HG02981 (cell line): Measurements from ENCODE around the gene ATP1B3.
A peak's percentile ranks its signal among the peaks of the same experiment; 100 is the strongest.
"Not testable (repeated sequence)": the region's sequence is repeated elsewhere in the genome, so short reads cannot be mapped to it uniquely, and the experiment has no call there.

ENCODE experiments used
- ATAC-seq: cut with Tn5 transposase; IDR thresholded peaks from one replicate; pipeline ENCODE4 v1.9.1; 2021; ENCODE audit warnings: mild to moderate bottlenecking, moderate library complexity; ENCODE audit not compliant: unreplicated experiment

The ATP1B3 gene

DNA sequence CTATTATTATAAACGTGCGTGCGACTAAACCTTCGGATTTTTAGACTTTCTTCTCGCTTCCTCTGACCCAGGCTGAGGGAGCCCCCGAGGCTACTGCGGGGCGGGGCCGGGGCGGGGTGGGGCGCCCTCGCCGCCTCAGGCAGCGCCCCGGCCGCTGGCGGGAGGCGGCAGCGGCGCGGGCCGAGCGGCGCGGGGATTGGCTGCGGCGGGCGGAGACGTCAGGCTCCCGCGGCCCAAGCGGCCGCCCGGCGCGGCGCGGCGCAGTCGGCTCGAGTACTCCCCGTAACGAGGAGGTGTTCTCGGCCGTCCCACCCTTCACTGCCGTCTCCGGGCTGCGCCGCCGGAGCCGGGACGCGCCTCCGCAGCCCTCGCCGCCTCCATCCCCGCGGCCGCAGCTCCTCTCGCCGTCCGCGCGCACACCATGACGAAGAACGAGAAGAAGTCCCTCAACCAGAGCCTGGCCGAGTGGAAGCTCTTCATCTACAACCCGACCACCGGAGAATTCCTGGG, at the start of gene ATP1B3:
Gene ATP1B3, plus strand, starts transcription at position 263 of the 510 bp plus-strand sequence. Its CDS starts 159 bp downstream, at position 422.
- peak; percentile 74 for ATAC-seq

DNA sequence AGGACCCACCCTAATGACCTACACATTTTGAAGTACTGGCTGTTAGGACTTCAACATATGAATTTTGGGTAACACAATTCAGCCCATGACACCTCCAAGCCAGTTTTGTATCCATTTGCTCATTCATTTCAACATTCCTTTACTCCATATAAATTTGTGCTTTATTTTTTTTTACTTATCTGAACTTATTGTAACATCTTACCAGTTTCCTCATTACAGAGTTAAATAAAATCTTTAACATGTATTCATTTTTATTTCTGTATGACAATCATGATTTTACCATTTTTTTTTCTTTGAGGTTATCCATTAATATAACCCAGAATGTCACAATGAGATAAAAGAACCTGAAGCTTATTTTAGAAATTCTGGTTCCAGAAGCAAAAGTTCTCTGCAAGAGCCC, 48.0 kb upstream of the ATP1B3 start:
- no peak for ATAC-seq

DNA sequence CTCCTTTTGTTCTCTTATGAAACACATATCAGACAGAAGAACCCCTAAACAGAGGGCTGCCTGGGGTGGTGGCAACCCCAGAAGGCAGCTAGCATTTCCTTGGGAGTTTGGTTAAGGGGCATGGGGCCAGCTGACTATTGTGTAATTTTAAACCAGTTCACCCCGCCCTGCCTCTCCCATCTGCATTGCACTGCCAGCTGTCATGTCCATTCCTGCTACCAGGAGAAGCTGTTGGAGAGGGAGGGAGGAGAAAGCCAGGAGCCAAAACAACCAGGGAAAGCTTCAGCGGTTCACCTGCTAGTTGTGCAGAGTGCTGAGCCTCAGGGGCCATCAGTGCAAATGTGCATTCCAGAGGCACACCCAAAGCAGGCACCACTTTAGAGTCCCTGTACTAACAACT, 47.6 kb upstream of the ATP1B3 start:
- ATAC-seq: no peak

DNA sequence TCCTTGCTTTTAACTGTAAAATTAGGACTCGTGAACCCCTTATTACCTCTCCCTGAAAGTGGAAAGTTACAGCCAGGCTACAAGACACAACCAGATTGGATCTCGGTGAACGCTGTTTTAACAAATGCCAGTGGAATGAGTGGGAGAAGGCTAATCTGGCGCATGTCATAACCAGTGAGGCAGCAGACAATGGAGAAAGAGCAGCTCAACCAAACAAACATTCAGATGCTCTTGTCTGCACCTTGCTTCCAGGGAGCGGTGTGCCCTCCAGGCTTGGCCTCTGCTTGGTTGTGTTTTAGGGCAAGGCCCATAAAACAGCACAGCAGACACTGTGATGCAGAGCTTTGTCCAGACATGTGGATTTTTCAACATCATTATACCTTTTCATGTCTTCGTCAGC, 45.9 kb upstream of the ATP1B3 start:
- no peak for ATAC-seq

DNA sequence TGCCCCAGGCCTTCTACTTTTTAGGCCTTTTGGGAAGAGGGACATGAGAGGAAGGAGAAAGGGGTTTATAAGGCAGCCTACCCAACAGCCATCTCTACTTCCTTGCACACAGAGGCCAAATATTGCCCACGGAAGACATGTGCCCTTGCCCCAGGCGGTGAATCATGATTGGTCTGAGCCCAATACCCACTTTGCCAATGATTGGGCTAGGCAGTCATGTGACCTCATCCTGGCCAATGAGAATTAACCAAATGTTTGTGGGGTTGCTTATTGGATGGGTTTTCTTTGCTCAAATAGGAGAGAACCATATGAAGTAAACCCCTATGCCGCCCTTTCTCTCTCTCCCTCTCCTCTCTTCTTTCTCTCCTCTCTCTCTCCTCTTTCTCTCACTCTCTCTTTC, 42.2 kb upstream of the ATP1B3 start:
- ATAC-seq: no peak

DNA sequence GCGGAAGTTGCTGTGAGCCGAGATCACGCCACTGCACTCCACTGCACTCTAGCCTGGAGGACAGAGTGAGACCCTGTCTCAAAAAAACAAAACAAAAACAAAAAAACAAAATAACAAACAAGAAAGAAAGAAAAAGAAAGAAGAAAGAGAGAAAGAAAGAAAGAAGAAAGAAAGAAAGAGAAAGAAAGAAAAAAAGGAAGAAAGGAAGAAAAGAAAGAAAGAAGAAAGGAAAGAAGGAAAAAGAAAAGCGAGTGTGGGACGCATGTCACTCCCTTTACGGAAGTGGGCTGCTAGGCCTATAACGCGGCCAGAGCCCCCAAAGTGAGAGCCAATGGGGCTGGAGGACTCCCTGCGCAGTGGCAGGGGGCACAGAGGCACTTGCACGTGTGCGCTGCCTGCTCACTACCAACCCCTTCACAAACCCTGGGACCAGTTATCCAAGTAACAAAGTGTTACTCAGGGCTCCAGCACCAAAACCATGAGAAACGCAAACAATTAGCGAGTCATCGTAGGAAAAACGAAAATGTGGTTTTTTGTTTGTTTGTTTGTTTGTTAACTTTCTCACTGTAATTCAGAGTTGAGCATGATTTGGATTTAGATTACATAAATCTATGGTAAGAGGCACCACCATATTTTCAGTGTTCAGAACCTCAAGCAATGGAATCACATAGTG, 40.8 kb upstream of the ATP1B3 start:
- ATAC-seq: no peak

DNA sequence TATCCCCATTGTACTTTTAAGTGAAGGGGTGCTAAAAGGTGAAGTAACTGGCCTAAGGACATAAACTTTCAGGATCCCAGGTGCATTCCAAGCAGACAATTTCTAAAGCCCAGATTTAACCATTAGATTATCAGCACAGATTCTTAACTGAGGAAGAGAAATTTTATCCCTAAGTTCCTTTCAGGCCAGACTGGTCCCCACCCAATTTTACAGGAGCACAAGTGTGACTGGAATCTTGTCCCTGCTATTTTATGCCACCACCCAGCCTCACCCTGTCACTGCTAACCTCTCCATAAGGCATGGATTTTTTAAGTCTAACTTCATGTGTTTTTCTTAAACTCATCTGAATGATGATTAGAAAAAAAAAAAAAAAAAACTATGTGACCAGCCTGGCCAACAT, 37.1 kb upstream of the ATP1B3 start:
- no peak for ATAC-seq

DNA sequence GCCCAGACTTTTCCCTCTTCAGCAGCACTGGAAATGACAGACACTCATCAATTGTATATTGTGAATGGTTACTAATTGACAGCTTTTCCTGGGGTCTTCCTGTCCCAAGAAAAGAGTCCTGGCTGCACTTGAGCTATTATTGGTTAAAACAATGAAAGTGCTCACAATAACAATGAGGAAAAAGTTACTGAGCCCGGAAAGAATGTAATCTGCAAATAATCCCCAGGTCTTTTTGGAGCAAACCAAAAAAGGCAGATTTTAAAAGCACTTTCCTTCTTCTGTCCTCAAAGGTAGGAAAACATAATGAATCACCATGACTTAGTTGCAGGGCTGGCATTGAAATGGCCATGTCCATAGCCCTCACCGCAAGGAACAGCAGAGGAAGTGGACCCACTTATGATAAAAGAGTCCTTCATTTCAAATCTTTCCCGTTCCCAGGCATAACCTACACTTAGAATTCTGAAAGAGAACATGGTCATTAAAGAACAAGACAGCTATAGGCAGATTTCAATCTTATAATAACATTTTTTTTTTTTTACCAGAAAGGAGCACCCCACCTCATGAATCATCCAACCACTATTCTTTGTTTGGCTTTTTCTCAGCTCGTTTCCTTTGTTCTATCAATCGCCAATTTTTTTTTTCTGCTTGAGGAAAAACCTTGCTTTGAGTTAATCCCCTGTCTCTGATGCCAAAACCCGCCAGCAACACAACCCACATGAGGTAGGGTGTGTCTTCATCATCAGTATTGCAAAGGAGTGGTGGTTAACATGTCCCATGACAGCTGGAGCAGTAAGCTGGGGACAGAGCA, 35.5 kb upstream of the ATP1B3 start:
- ATAC-seq: no peak

DNA sequence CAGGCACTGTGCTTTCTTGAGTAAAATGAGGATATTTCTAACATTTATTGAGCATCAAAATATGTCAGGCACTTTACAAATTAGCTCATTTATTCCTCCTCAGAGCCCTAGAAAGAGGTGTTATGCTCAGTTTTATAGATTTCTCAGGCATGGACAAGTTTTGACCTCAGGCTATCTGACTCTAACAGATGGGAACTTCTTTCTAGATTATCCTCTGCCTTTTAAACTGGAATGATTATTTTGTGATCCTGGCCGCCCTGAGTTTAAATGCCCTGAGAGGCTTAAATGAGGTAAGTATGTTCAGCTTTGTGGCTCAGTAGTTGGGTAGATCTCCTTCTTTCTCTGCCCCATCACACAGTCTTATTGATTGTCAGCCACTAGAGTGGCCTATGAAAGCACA, 32.3 kb upstream of the ATP1B3 start:
- ATAC-seq: no peak

DNA sequence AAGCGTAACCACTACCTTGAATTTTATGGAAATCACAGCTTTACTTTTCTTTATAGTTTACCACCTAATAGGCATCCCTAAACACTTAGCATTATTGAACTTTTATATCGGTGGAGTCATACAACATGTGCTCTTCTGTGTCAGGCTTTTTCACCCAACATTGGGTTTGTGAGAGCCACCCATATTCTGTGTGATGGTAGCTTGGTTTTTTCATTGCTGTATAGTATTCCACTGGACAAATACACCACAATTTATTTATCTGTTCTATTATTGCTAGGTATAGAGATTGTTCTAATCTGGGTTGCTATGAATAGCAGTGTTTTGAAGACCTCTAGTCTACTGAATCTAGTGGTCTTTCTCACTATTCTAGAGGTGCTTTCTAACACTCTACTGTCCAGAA, 31.6 kb upstream of the ATP1B3 start:
- no peak for ATAC-seq

DNA sequence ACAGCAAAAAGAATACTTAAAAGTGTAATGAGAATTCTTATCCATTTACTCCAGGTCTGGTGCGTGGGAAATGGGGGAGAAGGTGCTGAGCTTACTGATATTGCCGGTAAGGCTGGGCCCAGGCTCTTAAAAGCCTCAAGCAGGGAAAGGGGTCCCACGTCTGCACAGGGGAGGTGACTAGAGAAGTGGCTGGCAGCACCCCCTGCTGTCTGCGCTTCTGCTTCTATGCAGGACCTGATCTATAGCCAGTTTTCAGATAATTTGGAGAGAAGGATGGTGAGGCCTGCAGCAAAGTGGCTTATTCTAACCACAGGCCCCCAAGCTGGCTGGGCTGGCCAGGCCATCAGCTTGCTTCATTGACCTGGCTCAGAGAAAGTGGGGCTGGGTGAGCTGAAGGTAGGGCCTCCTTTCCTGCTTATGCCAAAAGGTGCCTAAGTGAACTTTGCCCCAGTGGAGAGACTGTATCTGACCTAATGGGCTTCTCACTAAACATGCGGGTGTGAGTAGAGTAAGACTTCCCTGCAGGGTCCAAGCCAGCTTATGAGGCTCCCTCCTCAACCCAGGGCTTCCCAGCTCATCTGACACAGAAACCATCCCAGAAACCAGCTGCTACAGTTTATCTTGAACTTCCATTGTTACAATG, 30.9 kb upstream of the ATP1B3 start:
- ATAC-seq: no peak

DNA sequence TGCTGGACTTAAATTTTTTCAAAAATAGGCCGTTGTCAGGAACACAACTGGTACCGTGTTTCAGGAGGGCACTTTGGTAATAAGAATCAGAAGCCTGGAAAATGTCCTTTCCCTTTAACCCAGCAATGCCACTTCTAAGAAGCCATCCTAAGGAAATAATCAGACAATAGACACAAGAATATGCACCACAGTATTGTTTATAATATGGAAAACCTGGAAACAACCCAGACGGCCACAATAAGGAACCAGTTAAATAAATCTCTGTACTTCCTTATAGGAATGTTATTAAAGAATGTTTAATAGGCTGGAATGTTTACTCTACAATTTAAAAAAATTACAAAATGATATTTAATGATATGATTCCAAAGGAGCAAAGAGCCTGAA, 30.4 kb upstream of the ATP1B3 start:
- no peak for ATAC-seq

DNA sequence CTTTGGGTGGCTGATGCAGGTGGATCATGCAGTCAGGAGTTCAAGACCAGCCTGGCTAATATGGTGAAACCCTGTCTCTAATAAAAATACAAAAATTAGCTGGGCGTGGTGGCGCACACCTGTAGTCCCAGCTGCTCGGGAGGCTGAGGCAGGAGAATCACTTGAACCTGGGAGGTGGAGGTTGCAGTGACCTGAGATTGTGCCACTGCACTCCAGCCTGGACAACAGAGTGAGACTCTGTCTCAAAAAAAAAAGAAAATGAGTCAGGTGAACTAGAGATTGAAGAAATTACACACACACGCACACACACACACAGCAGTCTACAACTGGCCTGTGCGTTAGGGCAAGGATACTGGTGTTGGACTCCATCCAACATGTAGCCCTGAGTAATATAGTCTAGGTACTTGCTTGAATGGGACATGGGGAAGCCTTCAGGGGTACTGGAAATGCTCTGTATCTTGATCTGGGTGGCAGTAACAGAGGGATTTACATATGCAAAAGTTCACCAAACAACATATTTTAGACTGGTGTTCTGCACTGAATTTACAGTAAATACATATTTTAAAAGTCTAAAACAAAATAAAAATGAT, 28.2 kb upstream of the ATP1B3 start:
- not testable (repeated sequence) for ATAC-seq

DNA sequence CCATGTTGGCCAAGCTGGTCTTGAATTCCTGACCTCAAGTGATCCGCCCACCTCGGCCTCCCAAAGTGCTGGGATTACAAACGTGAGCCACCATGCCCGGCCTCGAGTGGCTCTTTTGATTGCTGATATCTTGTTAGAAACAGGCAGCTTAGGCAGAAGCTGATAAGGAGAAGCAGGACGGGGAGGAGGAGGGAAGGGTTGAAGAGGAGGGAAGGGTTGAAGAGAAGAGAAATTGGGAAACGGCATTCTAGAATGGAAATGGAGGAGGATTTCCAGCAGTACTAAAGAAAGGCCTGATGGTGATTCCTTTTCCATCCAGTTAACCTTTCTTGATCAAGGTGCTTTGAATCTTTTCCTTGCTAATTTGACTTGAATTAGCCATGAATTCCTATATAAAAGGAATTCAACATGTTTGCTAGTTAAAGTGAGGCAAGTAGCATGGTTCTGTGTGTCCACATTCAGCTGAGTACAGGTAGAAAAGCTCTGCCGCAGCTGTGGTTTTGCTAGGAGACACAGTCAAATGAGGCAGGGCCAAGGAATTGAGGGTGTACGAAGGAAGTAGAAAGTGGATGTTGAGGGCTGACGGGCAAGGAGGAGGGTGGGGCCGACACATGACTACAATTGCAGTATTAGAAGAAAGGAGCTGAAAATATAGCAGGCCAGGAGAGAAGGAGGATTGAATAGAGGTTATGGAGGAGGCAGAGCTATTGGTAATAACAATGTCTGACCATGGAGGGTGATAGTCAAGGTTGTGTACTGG, 27.2 kb upstream of the ATP1B3 start:
- no peak for ATAC-seq

DNA sequence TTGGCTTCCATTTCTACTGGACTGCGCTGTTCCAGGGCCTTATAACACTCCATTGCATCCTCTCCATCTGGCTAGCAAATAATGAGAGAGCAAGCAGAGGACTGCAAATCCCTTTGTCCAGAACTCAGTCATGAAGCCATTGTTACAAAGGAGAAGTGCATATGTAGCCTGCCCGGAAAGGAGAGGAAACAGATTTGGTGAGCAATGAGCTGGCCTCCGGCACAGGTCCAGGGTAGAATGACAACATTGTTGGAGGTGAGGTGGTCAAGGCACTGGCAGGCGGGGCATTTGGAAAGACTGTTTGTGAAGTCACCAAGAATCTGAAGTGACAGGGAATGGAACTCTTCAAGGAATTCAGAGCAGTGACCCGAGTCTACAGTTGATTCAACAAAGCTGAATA, 25.0 kb upstream of the ATP1B3 start:
- ATAC-seq: no peak

DNA sequence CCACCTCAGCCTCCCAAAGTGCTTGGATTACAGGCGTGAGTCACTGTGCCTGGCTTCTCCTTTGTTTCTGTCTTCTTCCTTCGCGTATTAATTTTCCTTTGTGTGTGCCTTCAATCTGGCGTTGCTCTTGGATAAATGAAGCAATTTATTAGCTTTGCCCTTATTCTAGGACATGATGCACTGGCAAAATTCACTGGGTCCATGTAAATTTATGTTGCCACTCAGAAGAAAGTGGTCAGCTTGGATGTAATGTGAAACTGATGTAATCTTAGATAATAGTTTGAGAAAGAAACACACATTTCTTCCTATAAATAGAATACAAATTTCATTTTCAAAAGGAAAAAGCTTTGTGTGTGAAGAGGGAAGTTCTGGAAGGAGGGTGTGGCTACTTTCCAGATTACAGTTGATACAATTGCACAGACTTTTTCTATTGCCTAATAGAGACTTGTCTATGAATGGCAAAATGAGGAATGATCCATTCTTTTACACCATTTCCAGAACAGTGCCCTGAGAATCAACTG, 23.3 kb upstream of the ATP1B3 start:
- no peak for ATAC-seq

DNA sequence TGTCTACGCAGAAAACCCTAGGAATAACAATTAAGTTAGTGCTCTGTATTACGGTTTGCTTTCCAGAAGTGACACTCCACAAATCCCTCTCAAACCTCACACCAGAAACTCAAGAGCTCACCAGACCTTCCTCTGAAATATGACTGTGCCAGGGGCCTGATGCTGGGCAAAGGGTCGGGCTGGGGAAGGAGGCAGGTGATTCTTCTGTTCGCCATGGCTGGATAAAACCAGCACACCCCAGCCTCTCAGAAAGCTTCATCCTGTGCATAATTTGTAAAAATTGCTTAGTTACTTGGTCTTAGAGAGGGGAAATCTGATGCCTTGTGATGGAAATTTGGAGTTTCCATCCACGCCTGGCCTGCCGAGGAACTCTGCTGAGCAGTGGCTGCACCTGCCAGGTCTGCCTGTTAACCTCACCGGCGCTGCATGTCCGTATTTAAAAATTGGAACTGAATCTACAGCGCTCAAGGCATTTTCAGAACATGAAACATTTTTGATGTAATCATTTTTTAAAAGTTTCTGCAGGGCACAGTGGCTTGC, 22.7 kb upstream of the ATP1B3 start:
- ATAC-seq: no peak

DNA sequence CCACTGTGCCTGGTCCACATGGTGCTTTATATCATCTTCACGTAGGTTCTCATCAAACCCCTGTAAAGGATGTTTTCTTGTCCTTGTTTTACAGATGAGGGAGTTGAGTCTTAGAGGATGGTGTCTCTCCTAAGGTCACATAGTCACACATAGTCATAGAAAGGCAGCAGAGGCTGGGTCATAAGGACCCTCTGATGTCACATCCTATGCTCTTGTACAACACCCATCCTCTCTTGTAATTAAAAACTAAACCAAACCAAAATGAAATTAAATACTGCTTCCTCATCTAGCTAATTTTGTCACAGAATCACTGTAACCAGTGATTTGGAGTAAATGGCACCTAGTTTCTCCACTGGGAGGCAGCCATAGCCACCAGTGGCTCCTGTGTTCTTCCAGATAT, 21.8 kb upstream of the ATP1B3 start:
- ATAC-seq: no peak

DNA sequence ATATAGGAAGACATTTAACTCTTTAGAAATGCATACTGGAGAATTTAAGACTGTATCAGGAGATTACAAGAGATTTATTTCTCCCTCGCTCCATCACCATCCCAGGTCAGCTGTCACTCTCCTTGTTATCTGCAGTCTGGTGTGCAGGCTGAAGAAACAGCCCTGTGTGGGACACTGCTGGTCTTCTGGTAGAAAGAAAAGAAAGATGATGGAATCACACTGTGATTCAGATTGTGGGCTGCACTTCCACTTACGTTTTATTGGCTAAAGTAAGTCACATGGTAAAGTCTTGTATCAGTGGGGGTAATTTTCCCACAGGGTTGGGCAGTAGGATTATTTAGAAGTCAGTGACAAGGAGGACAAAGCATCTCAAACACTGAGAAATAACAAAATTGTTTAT, 18.1 kb upstream of the ATP1B3 start:
- ATAC-seq: no peak

DNA sequence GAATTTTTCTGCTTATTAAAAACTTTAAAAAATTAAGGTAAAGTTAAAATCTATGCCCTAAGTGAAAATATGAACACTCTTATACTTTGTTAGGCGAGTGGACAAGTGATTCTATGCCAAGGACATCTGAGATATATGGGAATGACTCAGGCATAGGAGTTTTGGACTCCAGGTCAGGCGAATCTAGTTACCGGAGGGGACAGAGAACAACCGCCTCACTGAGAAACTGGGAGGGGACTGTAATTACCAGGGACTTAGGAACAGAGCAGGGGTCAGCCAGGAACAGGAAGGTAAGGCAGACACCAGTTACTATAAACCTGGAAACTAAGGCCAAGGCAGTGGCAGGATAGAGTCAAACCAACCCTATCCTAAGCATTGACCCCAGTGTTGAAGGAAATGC, 16.8 kb upstream of the ATP1B3 start:
- no peak for ATAC-seq
